ACC112 (cell line): ENCODE results near the gene PLXDC2.

Experiments used
- H2AFZ ChIP-seq: fragments of 200-600 bp; sonication (generic); one replicate; pipeline ENCODE4 v1.6.0; 2017; ENCODE audit warnings: antibody characterized with exemption, low read length; ENCODE audit not compliant: unreplicated experiment
- H3K27ac ChIP-seq: fragments of 200-600 bp; sonication (generic); 2 replicates; pipeline ENCODE4 v1.5.1; 2014; ENCODE audit warnings: low read depth, mild to moderate bottlenecking, antibody characterized with exemption, low read length, moderate library complexity
- H3K27me3 ChIP-seq: fragments of 200-600 bp; sonication (generic); 2 replicates; pipeline ENCODE4 v1.6.1; 2014; ENCODE audit warnings: mild to moderate bottlenecking, antibody characterized with exemption, low read length, moderate library complexity, mixed read lengths; ENCODE audit not compliant: insufficient read depth
- H3K36me3 ChIP-seq: fragments of 200-600 bp; sonication (generic); 2 replicates; pipeline ENCODE4 v1.6.1; 2016; ENCODE audit warnings: mild to moderate bottlenecking, antibody characterized with exemption, low read length, moderate library complexity, mixed read lengths; ENCODE audit not compliant: insufficient read depth
- H3K4me1 ChIP-seq: fragments of 200-600 bp; sonication (generic); one replicate; pipeline ENCODE4 v1.6.1; 2016; ENCODE audit warnings: low read length, mixed read lengths; ENCODE audit not compliant: insufficient read depth, unreplicated experiment, control insufficient read depth
- H3K4me3 ChIP-seq: fragments of 200-600 bp; sonication (generic); 2 replicates; pipeline ENCODE4 v1.5.1; 2014; ENCODE audit warnings: mild to moderate bottlenecking, low read depth, low read length
- H3K79me2 ChIP-seq: fragments of 200-600 bp; sonication (generic); one replicate; pipeline ENCODE4 v1.6.0; 2016; ENCODE audit warnings: low read length; ENCODE audit not compliant: control insufficient read depth, unreplicated experiment, insufficient read depth

The PLXDC2 gene

GRCh38 chr10:20088061-20088701, 271.9 kb downstream of the PLXDC2 start:
- Histone ChIP-seq H3K79me2 (no peaks in the 10 kb centered on the region), H3K4me1 (no peaks in the 10 kb centered on the region), H3K27me3 (no peaks in the 10 kb centered on the region), H3K4me3 (no peak overlapping the region), H3K36me3 (no peaks in the 10 kb centered on the region), H2AFZ (no peak overlapping the region), H3K27ac (no peak overlapping the region)

- no peaks in the 10 kb centered on the region for H3K4me1 ChIP-seq
- no peak overlapping the region for H3K27ac ChIP-seq
- H3K4me3 ChIP-seq = no peak overlapping the region
- no peak overlapping the region for H2AFZ ChIP-seq
- H3K27me3 ChIP-seq = no peaks in the 10 kb centered on the region
- no peaks in the 10 kb centered on the region for H3K36me3 ChIP-seq
- no peaks in the 10 kb centered on the region for H3K79me2 ChIP-seq
Measured at GRCh38 chr10:20089879-20090278, 273.6 kb downstream of the PLXDC2 start.

GRCh38 chr10:20090831-20091230, 274.6 kb downstream of the PLXDC2 start:
- H3K4me3 ChIP-seq = no peak overlapping the region
- H3K36me3 ChIP-seq = no peaks in the 10 kb centered on the region
- no peaks in the 10 kb centered on the region for H3K27me3 ChIP-seq
- no peak overlapping the region for H3K27ac ChIP-seq
- H2AFZ ChIP-seq = no peak overlapping the region
- H3K79me2 ChIP-seq = no peaks in the 10 kb centered on the region
- no peaks in the 10 kb centered on the region for H3K4me1 ChIP-seq

DNA sequence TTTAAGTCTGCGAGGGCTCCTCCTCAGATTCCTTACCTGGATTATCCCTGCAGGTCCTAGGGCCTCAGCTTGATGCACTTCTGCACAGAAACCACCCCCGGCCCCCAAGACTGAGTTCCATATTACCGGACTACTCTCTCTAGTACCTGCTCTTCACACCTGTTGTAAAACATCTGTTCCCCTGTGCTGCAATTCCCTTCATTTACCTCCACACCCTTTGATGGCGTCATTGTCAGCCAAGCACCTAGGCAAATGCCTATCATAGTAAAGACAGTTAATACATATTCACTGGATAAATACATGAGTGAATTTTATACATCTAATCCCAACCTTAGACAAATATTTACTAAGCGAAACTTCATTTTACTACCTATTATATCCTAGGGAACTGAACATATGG, 275.5 kb downstream of the PLXDC2 start:
- H3K27me3 ChIP-seq = no peaks in the 10 kb centered on the region
- H3K4me3 ChIP-seq = no peak overlapping the region
- H3K79me2 ChIP-seq = no peaks in the 10 kb centered on the region
- no peaks in the 10 kb centered on the region for H3K36me3 ChIP-seq
- H2AFZ ChIP-seq = no peak overlapping the region
- H3K27ac ChIP-seq = no peak overlapping the region
- H3K4me1 ChIP-seq = no peaks in the 10 kb centered on the region

DNA sequence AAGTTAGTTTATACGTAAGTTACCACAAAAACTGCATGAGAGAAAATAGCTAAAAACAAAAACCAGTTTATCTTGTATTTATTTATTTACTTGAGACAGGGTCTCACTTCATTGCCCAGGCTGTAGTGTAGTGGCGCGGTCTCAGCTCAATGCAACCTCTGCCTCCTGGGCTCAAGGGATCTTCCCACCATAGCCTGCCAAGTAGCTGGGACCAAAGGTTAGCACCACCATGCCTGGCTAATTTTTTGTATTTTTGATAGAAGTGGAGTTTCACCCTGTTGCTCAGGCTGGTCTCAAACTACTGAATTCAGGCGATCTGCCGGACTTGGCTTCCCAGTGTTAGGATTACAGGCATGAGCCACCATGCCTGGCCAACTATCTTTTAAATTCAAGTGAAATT, 277.4 kb downstream of the PLXDC2 start:
- no peaks in the 10 kb centered on the region for H3K79me2 ChIP-seq
- H3K27ac ChIP-seq = no peak overlapping the region
- no peak overlapping the region for H2AFZ ChIP-seq
- no peaks in the 10 kb centered on the region for H3K27me3 ChIP-seq
- no peaks in the 10 kb centered on the region for H3K4me1 ChIP-seq
- H3K4me3 ChIP-seq = no peak overlapping the region
- H3K36me3 ChIP-seq = no peaks in the 10 kb centered on the region

GRCh38 chr10:20094226-20094976, 278.2 kb downstream of the PLXDC2 start:
- no peaks in the 10 kb centered on the region for H3K27me3 ChIP-seq
- H3K4me3 ChIP-seq = no peak overlapping the region
- no peaks in the 10 kb centered on the region for H3K36me3 ChIP-seq
- H3K4me1 ChIP-seq = no peaks in the 10 kb centered on the region
- no peak overlapping the region for H3K27ac ChIP-seq
- no peaks in the 10 kb centered on the region for H3K79me2 ChIP-seq
- H2AFZ ChIP-seq = no peak overlapping the region

GRCh38 chr10:20100171-20100570, 283.9 kb downstream of the PLXDC2 start:
- H3K4me3 ChIP-seq = peak overlapping the region; percentile 58
- peak overlapping the region; percentile 80 for H2AFZ ChIP-seq
- no peaks in the 10 kb centered on the region for H3K27me3 ChIP-seq
- H3K4me1 ChIP-seq = peaks cover 4% of the 10 kb centered on the region
- H3K79me2 ChIP-seq = no peaks in the 10 kb centered on the region
- H3K36me3 ChIP-seq = no peaks in the 10 kb centered on the region
- H3K27ac ChIP-seq = peak overlapping the region; percentile 73

DNA sequence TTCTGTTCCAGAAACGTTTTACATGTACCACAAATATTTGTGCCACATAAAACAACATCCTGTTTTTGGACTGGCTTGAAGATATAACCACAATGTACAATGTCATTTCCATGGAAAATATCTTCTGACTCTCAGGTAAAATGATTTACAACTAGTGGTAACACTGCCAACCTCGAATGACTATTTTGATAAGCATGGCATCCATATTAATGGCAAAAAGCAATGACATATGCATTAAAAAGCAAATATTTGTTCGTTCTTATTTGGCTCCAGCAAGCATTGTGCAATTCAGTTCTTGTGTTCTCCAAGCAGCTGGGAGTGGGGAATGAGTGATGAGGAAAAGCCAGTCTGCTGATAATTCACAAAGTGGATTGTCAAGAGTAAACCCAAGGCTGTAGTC, 289.0 kb downstream of the PLXDC2 start:
- Histone ChIP-seq H3K27ac (no peak overlapping the region), H3K79me2 (no peaks in the 10 kb centered on the region), H3K27me3 (no peaks in the 10 kb centered on the region), H3K36me3 (no peaks in the 10 kb centered on the region), H3K4me3 (no peak overlapping the region), H3K4me1 (no peaks in the 10 kb centered on the region), H2AFZ (no peak overlapping the region)

- H3K27me3 ChIP-seq = no peaks in the 10 kb centered on the region
- H3K79me2 ChIP-seq = no peaks in the 10 kb centered on the region
- no peaks in the 10 kb centered on the region for H3K4me1 ChIP-seq
- no peak overlapping the region for H3K27ac ChIP-seq
- H3K4me3 ChIP-seq = no peak overlapping the region
- H3K36me3 ChIP-seq = no peaks in the 10 kb centered on the region
- H2AFZ ChIP-seq = no peak overlapping the region
Measured at GRCh38 chr10:20105931-20106330, 289.7 kb downstream of the PLXDC2 start.

DNA sequence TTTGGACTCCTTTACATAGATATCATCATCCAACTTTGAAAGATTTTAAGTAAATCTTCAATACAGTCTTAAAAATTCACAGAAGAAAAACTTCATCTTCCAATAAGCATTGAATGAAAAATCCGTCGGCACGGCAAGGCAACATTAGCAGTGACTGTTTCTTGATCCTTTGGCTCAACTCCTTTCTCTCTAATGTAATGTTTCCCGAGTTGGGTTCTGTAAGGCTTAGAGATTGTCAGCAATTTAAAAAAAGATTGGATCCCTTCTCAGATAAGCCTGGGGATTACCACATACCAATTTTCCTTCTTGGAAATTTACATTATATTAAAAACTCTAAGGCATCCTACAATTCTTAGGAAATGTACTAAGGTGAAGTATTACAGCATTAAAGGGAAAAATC, 291.8 kb downstream of the PLXDC2 start:
- H3K4me3 ChIP-seq = no peak overlapping the region
- no peaks in the 10 kb centered on the region for H3K4me1 ChIP-seq
- no peak overlapping the region for H2AFZ ChIP-seq
- no peaks in the 10 kb centered on the region for H3K27me3 ChIP-seq
- no peaks in the 10 kb centered on the region for H3K79me2 ChIP-seq
- H3K36me3 ChIP-seq = no peaks in the 10 kb centered on the region
- H3K27ac ChIP-seq = no peak overlapping the region

GRCh38 chr10:20109613-20110012, 293.4 kb downstream of the PLXDC2 start:
- Histone ChIP-seq H2AFZ (no peak overlapping the region), H3K36me3 (no peaks in the 10 kb centered on the region), H3K79me2 (no peaks in the 10 kb centered on the region), H3K4me3 (no peak overlapping the region), H3K27me3 (no peaks in the 10 kb centered on the region), H3K4me1 (no peaks in the 10 kb centered on the region), H3K27ac (no peak overlapping the region)
